Uterus (tissue), 4 donors: ENCODE results near the gene PEPD. TPM values are rescaled to one million over a fixed set of nuclear protein-coding genes. Genes with fewer than 3 reads are reported as not detected.

Source experiments
- DNase-seq, 2 donors: peaks; one replicate each; pipeline ENCODE4 v3.0.0-alpha.2; 2019 to 2020
- H3K27ac ChIP-seq, 2 donors: fragments of 200-600 bp; sonication (generic); 1 replicate in 1 of 2; 2 replicates in 1 of 2; pipeline ENCODE4 v1.5.1; 2016 to 2018
- H3K27me3 ChIP-seq, 2 donors: fragments of 200-600 bp; sonication (generic); one replicate each; pipeline ENCODE4 v1.5.1; 2018 to 2019; ENCODE audit warnings: control low read depth in 1 of 2
- H3K36me3 ChIP-seq, 2 donors: fragments of 200-600 bp; sonication (generic); one replicate each; pipeline ENCODE4 v1.5.1; 2019; ENCODE audit warnings: control low read depth in 1 of 2
- H3K4me1 ChIP-seq, 2 donors: fragments of 200-600 bp; sonication (generic); one replicate each; pipeline ENCODE4 v1.5.1; 2018 to 2019; ENCODE audit warnings: control low read depth in 1 of 2
- H3K4me3 ChIP-seq, 2 donors: fragments of 200-600 bp; sonication (generic); 1 replicate in 1 of 2; 2 replicates in 1 of 2; pipeline ENCODE4 v1.5.1; 2018 to 2019; ENCODE audit warnings: mild to moderate bottlenecking in 1 of 2
- H3K9me3 ChIP-seq, 2 donors: fragments of 200-600 bp; sonication (generic); one replicate each; pipeline ENCODE4 v1.5.1; 2019; ENCODE audit warnings: control low read depth in 1 of 2
- CTCF ChIP-seq, 4 experiments: fragments of 200-600 bp in 2 of 4; fragments of 450-650 bp in 2 of 4; sonication (generic) in 2 of 4; IDR thresholded peaks; one replicate each; pipeline ENCODE4 v1.5.1; 2016 to 2019; ENCODE audit warnings: antibody characterized with exemption in 4 of 4, mild to moderate bottlenecking in 2 of 4, moderate library complexity in 1 of 4
- POLR2A ChIP-seq, 2 donors: fragments of 450-650 bp; IDR thresholded peaks; one replicate each; pipeline ENCODE4 v1.6.1; 2016; ENCODE audit warnings: antibody characterized with exemption in 2 of 2, mild to moderate bottlenecking in 1 of 2, moderate library complexity in 1 of 2
- intact Hi-C: fragments of 100-400 bp; cut with DNase I; formaldehyde crosslinking; loops from one replicate; pipeline ENCODE4 v1.15.1; 2023; ENCODE audit warnings: low total_unique reads
- total RNA-seq, 4 donors: library from RNA; depleted of rRNA in 3 of 4; stranded (reverse); fragments of >200 nt in 3 of 4; gene quantifications; one replicate each; pipeline versions ENCODE4 v1.1.0 to v1.2.4, GENCODE V29; 2014 to 2023
- donor health status: DM: yes; HTN: yes; CAD: no.

PEPD gene
- total RNA-seq, 4 donors from 2014 or later = 26.1 to 47.0 (median 37.9) TPM

DNA sequence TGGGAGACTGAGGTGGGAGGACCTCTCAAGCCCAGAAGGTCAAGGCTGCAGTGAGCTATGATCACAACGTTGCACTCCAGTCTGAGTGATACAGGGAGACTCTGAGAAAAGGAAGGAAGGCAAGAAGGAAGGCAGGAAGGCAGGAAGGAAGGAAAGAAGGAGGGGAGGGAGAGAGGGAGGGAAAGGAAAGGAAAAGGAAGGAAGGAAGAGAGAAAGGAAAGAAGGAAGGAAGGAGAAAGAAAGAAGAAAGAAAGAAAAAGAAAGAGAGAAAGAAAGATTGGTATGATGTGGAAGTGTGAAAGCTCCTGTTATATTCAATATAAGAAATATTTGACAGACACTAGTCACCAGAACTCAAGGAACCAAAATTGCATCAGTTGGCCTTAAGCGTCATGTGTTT lies 180.6 kb downstream of the PEPD start:
- TF ChIP-seq POLR2A (IDR thresholded peaks at IDR 0.05) (no peak), CTCF (IDR thresholded peaks at IDR 0.05) (no peak)
- no peak overlapping the region for H3K27ac ChIP-seq
- no peaks in the 10 kb centered on the region for H3K36me3 ChIP-seq
- H3K9me3 ChIP-seq = no peaks in the 10 kb centered on the region
- H3K4me1 ChIP-seq = peaks cover 0 to 4% of the 10 kb centered on the region in 2 donors
- DNase-seq = no peak
- intact Hi-C loops = no loop called here
- no peaks in the 10 kb centered on the region for H3K27me3 ChIP-seq
- H3K4me3 ChIP-seq = no peak overlapping the region

GRCh38 chr19:33339016-33339984 lies 182.3 kb downstream of the PEPD start:
- Histone ChIP-seq H3K9me3 (no peaks in the 10 kb centered on the region), H3K27me3 (no peaks in the 10 kb centered on the region), H3K4me3 (no peak overlapping the region), H3K36me3 (no peaks in the 10 kb centered on the region), H3K4me1 (peaks cover 0 to 4% of the 10 kb centered on the region in 2 donors), H3K27ac (no peak overlapping the region)
- intact Hi-C loops = no loop called here
- no peak for DNase-seq
- TF ChIP-seq POLR2A (IDR thresholded peaks at IDR 0.05) = no peak
- TF ChIP-seq CTCF (IDR thresholded peaks at IDR 0.05) = no peak

Other genes with a start within 250 kb of the PEPD start
- 1 to 10 TPM; 1.3 to 9.1 (median 5.0) TPM for gene CEBPA, start 219.3 kb downstream of the PEPD start, total RNA-seq
- 10 to 100 TPM; 10.3 to 33.3 (median 25.5) TPM for gene CEBPG, start 148.1 kb downstream of the PEPD start, total RNA-seq
- gene CHST8, start 100.2 kb upstream of the PEPD start, total RNA-seq = under 1 TPM in 3 of 4 donors, not detected in 1; 0.26 to 0.95 (median 0.69) TPM